Spinal cord (tissue), 10 donors: ENCODE measurements around the gene BAG3. TPM values are rescaled to one million over a fixed set of nuclear protein-coding genes. Genes with fewer than 3 reads are reported as not detected.
"Not testable (repeated sequence)": the region's sequence is repeated elsewhere in the genome, so short reads cannot be mapped to it uniquely, and the experiment has no call there.

ENCODE experiments used
- DNase-seq, 6 donors: peaks; one replicate each; pipeline versions ENCODE4 v3.0.0 to v3.0.0-alpha.2; 2013 to 2015; ENCODE audit warnings: low spot score in 6 of 6, low read depth in 4 of 6
- H3K27ac ChIP-seq: one replicate; pipeline ENCODE4 v1.5.1; 2013; ENCODE audit warnings: low read depth, low read length, control low read depth
- H3K27me3 ChIP-seq: one replicate; pipeline ENCODE4 v1.6.1; 2013; ENCODE audit warnings: low read length; ENCODE audit not compliant: control insufficient read depth, insufficient read depth
- H3K36me3 ChIP-seq: one replicate; pipeline ENCODE4 v1.6.1; 2013; ENCODE audit warnings: low read length; ENCODE audit not compliant: control insufficient read depth, insufficient read depth
- H3K4me1 ChIP-seq: one replicate; pipeline ENCODE4 v1.6.1; 2013; ENCODE audit warnings: low read length; ENCODE audit not compliant: control insufficient read depth, insufficient read depth
- H3K4me3 ChIP-seq: one replicate; pipeline ENCODE4 v1.5.1; 2013; ENCODE audit warnings: low read depth, low read length, control low read depth
- H3K9me3 ChIP-seq: one replicate; pipeline ENCODE4 v1.6.1; 2013; ENCODE audit warnings: low read length; ENCODE audit not compliant: control insufficient read depth, insufficient read depth
- WGBS: methylation state at CpG from one replicate; pipeline ENCODE4 v1.1.5; 2013; ENCODE audit warnings: missing lambda C conversion rate; ENCODE audit not compliant: insufficient coverage; 5-methylcytosine and 5-hydroxymethylcytosine counted together
- polyA plus RNA-seq, 2 donors: library from polyadenylated mRNA; unstranded; fragments of 120-200 nt; gene quantifications; one replicate each; pipeline ENCODE4 v1.2.1, GENCODE V29; 2013; ENCODE audit not compliant: insufficient read length in 2 of 2
- total RNA-seq, 2 donors: library from RNA; depleted of rRNA in 1 of 2; stranded (reverse); fragments of 120-200 nt in 1 of 2; fragments of >200 nt in 1 of 2; gene quantifications; one replicate each; pipeline versions ENCODE4 v1.2.3 to v1.2.4, GENCODE V29; 2013 to 2014
- donor health status: healthy.

BAG3 gene
- total and polyA plus RNA-seq, 4 donors, result 7.9 to 23.3 (median 15.4) TPM

- WGBS, result 91% methylated on average over 5 of the region's 13 CpGs
Measured at GRCh38 chr10:119616882-119617570, 34.2 kb upstream of the BAG3 start.

GRCh38 chr10:119619215-119619614, 32.0 kb upstream of the BAG3 start:
- Histone ChIP-seq H3K9me3 (no peaks in the 10 kb centered on the region), H3K27ac (no peak overlapping the region), H3K27me3 (no peaks in the 10 kb centered on the region), H3K4me3 (no peak overlapping the region), H3K4me1 (peaks cover 11% of the 10 kb centered on the region), H3K36me3 (no peaks in the 10 kb centered on the region)
- no peak for DNase-seq
- 57% methylated on average over 1 of the region's 2 CpGs for WGBS

More at GRCh38 chr10:119616882-119617570, 34.2 kb upstream of the BAG3 start:
- Histone ChIP-seq H3K36me3 (no peaks in the 10 kb centered on the region), H3K4me1 (peaks cover 11% of the 10 kb centered on the region), H3K4me3 (no peak overlapping the region), H3K27ac (no peak overlapping the region), H3K27me3 (no peaks in the 10 kb centered on the region), H3K9me3 (no peaks in the 10 kb centered on the region)
- no peak for DNase-seq

GRCh38 chr10:119619811-119620210, 31.4 kb upstream of the BAG3 start:
- not testable (repeated sequence) for H3K4me3 ChIP-seq, H3K36me3 ChIP-seq, H3K9me3 ChIP-seq, DNase-seq, H3K27ac ChIP-seq, H3K27me3 ChIP-seq
- peaks cover 11% of the 10 kb centered on the region for H3K4me1 ChIP-seq
- 96% methylated on average over 3 of the region's 8 CpGs for WGBS

- 71% methylated on average over 8 of the region's 10 CpGs for WGBS
- peak in 2 of 6 donors; percentile 57 to 97 for DNase-seq
Measured at GRCh38 chr10:119620241-119621077, 30.7 kb upstream of the BAG3 start.

GRCh38 chr10:119621078-119621384, 30.1 kb upstream of the BAG3 start:
- peaks cover 11% of the 10 kb centered on the region for H3K4me1 ChIP-seq
- H3K27ac ChIP-seq, result no peak overlapping the region
- H3K9me3 ChIP-seq, result no peaks in the 10 kb centered on the region
- no CpG with 5 or more reads among the region's 3 CpGs for WGBS
- H3K36me3 ChIP-seq, result no peaks in the 10 kb centered on the region
- no peaks in the 10 kb centered on the region for H3K27me3 ChIP-seq
- no peak for DNase-seq
- no peak overlapping the region for H3K4me3 ChIP-seq

More at GRCh38 chr10:119620241-119621077, 30.7 kb upstream of the BAG3 start:
- no peaks in the 10 kb centered on the region for H3K36me3 ChIP-seq
- H3K4me1 ChIP-seq, result peaks cover 11% of the 10 kb centered on the region
- H3K9me3 ChIP-seq, result no peaks in the 10 kb centered on the region
- H3K27me3 ChIP-seq, result no peaks in the 10 kb centered on the region
- no peak overlapping the region for H3K27ac ChIP-seq
- H3K4me3 ChIP-seq, result no peak overlapping the region

GRCh38 chr10:119625570-119626280, 25.5 kb upstream of the BAG3 start:
- 93% methylated on average over 5 of the region's 6 CpGs for WGBS

GRCh38 chr10:119630300-119630699, 20.9 kb upstream of the BAG3 start:
- peaks cover 9% of the 10 kb centered on the region for H3K4me1 ChIP-seq
- DNase-seq, result no peak
- H3K27me3 ChIP-seq, result no peaks in the 10 kb centered on the region
- no peaks in the 10 kb centered on the region for H3K36me3 ChIP-seq
- no peaks in the 10 kb centered on the region for H3K9me3 ChIP-seq
- whole genome bisulfite sequencing, result 92% methylated on average over 5 of the region's 5 CpGs
- no peak overlapping the region for H3K27ac ChIP-seq
- no peak overlapping the region for H3K4me3 ChIP-seq

More at GRCh38 chr10:119625570-119626280, 25.5 kb upstream of the BAG3 start:
- no peaks in the 10 kb centered on the region for H3K36me3 ChIP-seq
- H3K27me3 ChIP-seq, result no peaks in the 10 kb centered on the region
- no peaks in the 10 kb centered on the region for H3K9me3 ChIP-seq
- H3K4me3 ChIP-seq, result no peak overlapping the region
- DNase-seq, result peak in 1 of 6 donors; percentile 55
- no peak overlapping the region for H3K27ac ChIP-seq
- H3K4me1 ChIP-seq, result peaks cover 2% of the 10 kb centered on the region

- WGBS, result 20% methylated on average over 1 of the region's 3 CpGs
- DNase-seq, result peak; percentile 44 to 81 (median 53)
Measured at GRCh38 chr10:119633538-119634218, 17.5 kb upstream of the BAG3 start.

GRCh38 chr10:119634219-119634544, 17.0 kb upstream of the BAG3 start:
- peak overlapping the region; percentile 73 for H3K27ac ChIP-seq
- DNase-seq, result no peak
- 67% methylated on average over 1 of the region's 1 CpG for WGBS

More at GRCh38 chr10:119633538-119634218, 17.5 kb upstream of the BAG3 start:
- Histone ChIP-seq H3K27ac (peak overlapping the region; percentile 89), H3K4me3 (no peak overlapping the region), H3K4me1 (peaks cover 9% of the 10 kb centered on the region), H3K36me3 (no peaks in the 10 kb centered on the region), H3K9me3 (no peaks in the 10 kb centered on the region), H3K27me3 (no peaks in the 10 kb centered on the region)

More at GRCh38 chr10:119634219-119634544, 17.0 kb upstream of the BAG3 start:
- H3K27me3 ChIP-seq, result no peaks in the 10 kb centered on the region
- no peak overlapping the region for H3K4me3 ChIP-seq
- H3K36me3 ChIP-seq, result no peaks in the 10 kb centered on the region
- H3K4me1 ChIP-seq, result peaks cover 9% of the 10 kb centered on the region
- H3K9me3 ChIP-seq, result no peaks in the 10 kb centered on the region
